Type B pancreatic cell (in vitro differentiated cells): ENCODE results near the gene MYPN. TPM values are rescaled to one million over a fixed set of nuclear protein-coding genes. Genes with fewer than 3 reads are reported as not detected.

Experiments used
- DNase-seq: peaks from one replicate; pipeline ENCODE4 v3.0.0; 2021; ENCODE audit warnings: mixed read lengths; ENCODE audit not compliant: unreplicated experiment; ENCODE audit errors: extremely low spot score
- H3K27ac Mint-ChIP-seq: 2 replicates; pipeline ENCODE4 v1.8.0; 2021; ENCODE audit warnings: mild to moderate bottlenecking, mixed read lengths
- H3K27me3 Mint-ChIP-seq: 2 replicates; pipeline ENCODE4 v1.8.0; 2021; ENCODE audit warnings: mixed read lengths
- H3K36me3 Mint-ChIP-seq: 2 replicates; pipeline ENCODE4 v1.8.0; 2021; ENCODE audit warnings: mixed read lengths
- H3K4me1 Mint-ChIP-seq: one replicate; pipeline ENCODE4 v1.8.0; 2021; ENCODE audit warnings: mixed read lengths; ENCODE audit not compliant: unreplicated experiment
- H3K4me3 Mint-ChIP-seq: 2 replicates; pipeline ENCODE4 v1.8.0; 2021; ENCODE audit warnings: mild to moderate bottlenecking, mixed read lengths
- H3K9me3 Mint-ChIP-seq: 2 replicates; pipeline ENCODE4 v1.8.0; 2021; ENCODE audit warnings: mixed read lengths
- long read RNA-seq: library from polyadenylated mRNA; unstranded; transcript quantifications from one replicate; pipeline ENCODE4 v2.0.0, GENCODE V29; 2020
- total RNA-seq: library from RNA; stranded (reverse); gene quantifications from 2 replicates; pipeline ENCODE4 v1.2.1, GENCODE V29; 2021; ENCODE audit warnings: low replicate concordance
- TF ChIP-seq, protein P1 (sequence below): fragments of 200-600 bp; sonication (generic); conservative IDR thresholded peaks from 2 replicates; pipeline ENCODE4 v1.5.0; 2021; ENCODE audit warnings: antibody characterized with exemption, mild to moderate bottlenecking

Gene MYPN, protein sequence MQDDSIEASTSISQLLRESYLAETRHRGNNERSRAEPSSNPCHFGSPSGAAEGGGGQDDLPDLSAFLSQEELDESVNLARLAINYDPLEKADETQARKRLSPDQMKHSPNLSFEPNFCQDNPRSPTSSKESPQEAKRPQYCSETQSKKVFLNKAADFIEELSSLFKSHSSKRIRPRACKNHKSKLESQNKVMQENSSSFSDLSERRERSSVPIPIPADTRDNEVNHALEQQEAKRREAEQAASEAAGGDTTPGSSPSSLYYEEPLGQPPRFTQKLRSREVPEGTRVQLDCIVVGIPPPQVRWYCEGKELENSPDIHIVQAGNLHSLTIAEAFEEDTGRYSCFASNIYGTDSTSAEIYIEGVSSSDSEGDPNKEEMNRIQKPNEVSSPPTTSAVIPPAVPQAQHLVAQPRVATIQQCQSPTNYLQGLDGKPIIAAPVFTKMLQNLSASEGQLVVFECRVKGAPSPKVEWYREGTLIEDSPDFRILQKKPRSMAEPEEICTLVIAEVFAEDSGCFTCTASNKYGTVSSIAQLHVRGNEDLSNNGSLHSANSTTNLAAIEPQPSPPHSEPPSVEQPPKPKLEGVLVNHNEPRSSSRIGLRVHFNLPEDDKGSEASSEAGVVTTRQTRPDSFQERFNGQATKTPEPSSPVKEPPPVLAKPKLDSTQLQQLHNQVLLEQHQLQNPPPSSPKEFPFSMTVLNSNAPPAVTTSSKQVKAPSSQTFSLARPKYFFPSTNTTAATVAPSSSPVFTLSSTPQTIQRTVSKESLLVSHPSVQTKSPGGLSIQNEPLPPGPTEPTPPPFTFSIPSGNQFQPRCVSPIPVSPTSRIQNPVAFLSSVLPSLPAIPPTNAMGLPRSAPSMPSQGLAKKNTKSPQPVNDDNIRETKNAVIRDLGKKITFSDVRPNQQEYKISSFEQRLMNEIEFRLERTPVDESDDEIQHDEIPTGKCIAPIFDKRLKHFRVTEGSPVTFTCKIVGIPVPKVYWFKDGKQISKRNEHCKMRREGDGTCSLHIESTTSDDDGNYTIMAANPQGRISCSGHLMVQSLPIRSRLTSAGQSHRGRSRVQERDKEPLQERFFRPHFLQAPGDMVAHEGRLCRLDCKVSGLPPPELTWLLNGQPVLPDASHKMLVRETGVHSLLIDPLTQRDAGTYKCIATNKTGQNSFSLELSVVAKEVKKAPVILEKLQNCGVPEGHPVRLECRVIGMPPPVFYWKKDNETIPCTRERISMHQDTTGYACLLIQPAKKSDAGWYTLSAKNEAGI (N-terminal part only)
- 0.14 TPM in 1 of 2 replicates, not detected in the other for total RNA-seq
- long read RNA-seq, result 0 reads

- H3K27ac Mint-ChIP-seq, result no peak within 1 kb of the TSS
Observed at GRCh38 chr10:68109331-68109730, at the start of gene MYPN. MYPN (plus strand) TSS chr10:68109488; CDS start chr10:68121439, 11,951 bp downstream.

GRCh38 chr10:68067029-68067428, 42.3 kb upstream of the MYPN start:
- DNase-seq, result no peak
- no peak overlapping the region for H3K27ac Mint-ChIP-seq

More at GRCh38 chr10:68109331-68109730, at the start of gene MYPN:
- no peak within 1 kb of the TSS for H3K4me3 Mint-ChIP-seq
- no peaks in the 10 kb centered on the region for H3K9me3 Mint-ChIP-seq
- H3K36me3 Mint-ChIP-seq, result no peaks in the 10 kb centered on the region
- H3K27me3 Mint-ChIP-seq, result no peaks in the 10 kb centered on the region
- H3K4me1 Mint-ChIP-seq, result peaks cover 5% of the 10 kb centered on the region
- TF ChIP-seq, protein P1, sequence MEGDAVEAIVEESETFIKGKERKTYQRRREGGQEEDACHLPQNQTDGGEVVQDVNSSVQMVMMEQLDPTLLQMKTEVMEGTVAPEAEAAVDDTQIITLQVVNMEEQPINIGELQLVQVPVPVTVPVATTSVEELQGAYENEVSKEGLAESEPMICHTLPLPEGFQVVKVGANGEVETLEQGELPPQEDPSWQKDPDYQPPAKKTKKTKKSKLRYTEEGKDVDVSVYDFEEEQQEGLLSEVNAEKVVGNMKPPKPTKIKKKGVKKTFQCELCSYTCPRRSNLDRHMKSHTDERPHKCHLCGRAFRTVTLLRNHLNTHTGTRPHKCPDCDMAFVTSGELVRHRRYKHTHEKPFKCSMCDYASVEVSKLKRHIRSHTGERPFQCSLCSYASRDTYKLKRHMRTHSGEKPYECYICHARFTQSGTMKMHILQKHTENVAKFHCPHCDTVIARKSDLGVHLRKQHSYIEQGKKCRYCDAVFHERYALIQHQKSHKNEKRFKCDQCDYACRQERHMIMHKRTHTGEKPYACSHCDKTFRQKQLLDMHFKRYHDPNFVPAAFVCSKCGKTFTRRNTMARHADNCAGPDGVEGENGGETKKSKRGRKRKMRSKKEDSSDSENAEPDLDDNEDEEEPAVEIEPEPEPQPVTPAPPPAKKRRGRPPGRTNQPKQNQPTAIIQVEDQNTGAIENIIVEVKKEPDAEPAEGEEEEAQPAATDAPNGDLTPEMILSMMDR, result no peak
- no peak for DNase-seq

DNA sequence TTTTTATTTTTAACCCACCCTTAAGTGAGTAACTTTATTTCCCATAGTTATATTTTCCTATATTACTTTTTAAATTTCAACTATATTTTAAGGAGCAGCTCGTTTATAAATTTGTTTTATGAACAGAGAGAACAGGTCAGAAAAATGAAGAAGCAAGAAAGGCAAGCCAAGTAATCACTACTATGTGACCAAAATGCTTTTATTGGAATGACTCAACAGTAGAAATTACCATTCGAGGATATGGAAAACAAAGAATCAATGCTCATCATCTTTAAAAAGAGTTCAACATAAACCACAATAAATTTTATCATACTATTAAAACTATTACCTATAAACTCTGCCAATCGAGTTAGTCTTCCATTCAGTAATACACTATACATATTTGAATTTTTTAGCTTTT, 41.8 kb upstream of the MYPN start:
- no peaks in the 10 kb centered on the region for H3K27me3 Mint-ChIP-seq
- peaks cover 18% of the 10 kb centered on the region for H3K36me3 Mint-ChIP-seq
- H3K4me3 Mint-ChIP-seq, result no peak overlapping the region
- no peak overlapping the region for H3K27ac Mint-ChIP-seq
- TF ChIP-seq, protein P1, result no peak
- no peaks in the 10 kb centered on the region for H3K9me3 Mint-ChIP-seq
- peaks cover 14% of the 10 kb centered on the region for H3K4me1 Mint-ChIP-seq
- no peak for DNase-seq

More at GRCh38 chr10:68067029-68067428, 42.3 kb upstream of the MYPN start:
- Mint-ChIP-seq H3K27me3 (no peaks in the 10 kb centered on the region), H3K36me3 (peaks cover 18% of the 10 kb centered on the region), H3K9me3 (no peaks in the 10 kb centered on the region), H3K4me3 (no peak overlapping the region), H3K4me1 (peaks cover 14% of the 10 kb centered on the region)
- TF ChIP-seq, protein P1, result no peak

GRCh38 chr10:68073631-68074030, 35.7 kb upstream of the MYPN start:
- H3K27me3 Mint-ChIP-seq, result no peaks in the 10 kb centered on the region
- peaks cover 8% of the 10 kb centered on the region for H3K36me3 Mint-ChIP-seq
- no peak for DNase-seq

More at GRCh38 chr10:68073631-68074030, 35.7 kb upstream of the MYPN start:
- Mint-ChIP-seq H3K9me3 (no peaks in the 10 kb centered on the region), H3K27ac (peak overlapping the region; percentile 97), H3K4me3 (peak overlapping the region; percentile 99), H3K4me1 (peaks cover 22% of the 10 kb centered on the region)
- TF ChIP-seq, protein P1, result no peak
